ENCODE data around the gene POLR1A.

GRCh38 chr2:86045541-86045940, 60.1 kb downstream of the POLR1A start:
- TF ChIP-seq ZNF501 (tag by site-specific recombination; IDR thresholded peaks at IDR 0.05) = no peak
- TF ChIP-seq HOXC10 (CRISPR knock-in tag; IDR thresholded peaks at IDR 0.05) = no peak
- TF ChIP-seq ZNF175 (tag by site-specific recombination; IDR thresholded peaks at IDR 0.05) = no peak
- no peak for TF ChIP-seq ZNF341 (tag by site-specific recombination; IDR thresholded peaks at IDR 0.05; ENCODE audit: low read depth)
- TF ChIP-seq CTCF (tag by site-specific recombination; IDR thresholded peaks at IDR 0.05) = no peak
- TF ChIP-seq ZNF184 (tag by site-specific recombination; IDR thresholded peaks at IDR 0.05) = no peak
- TF ChIP-seq ZNF280C (tag by site-specific recombination; IDR thresholded peaks at IDR 0.05) = no peak
- TF ChIP-seq ELK4 (IDR thresholded peaks at IDR 0.05; ENCODE audit: borderline replicate concordance, low read depth, low read length) = no peak
- TF ChIP-seq ZNF274 (IDR thresholded peaks at IDR 0.05; ENCODE audit: low read length) = no peak
- TF ChIP-seq ZNF274 (tag by site-specific recombination; IDR thresholded peaks at IDR 0.05; ENCODE audit: borderline replicate concordance) = no peak
- no peak for TF ChIP-seq SALL2 (tag by site-specific recombination; IDR thresholded peaks at IDR 0.05; ENCODE audit: borderline replicate concordance)
- TF ChIP-seq ZNF302 (tag by site-specific recombination; IDR thresholded peaks at IDR 0.05; ENCODE audit: low read depth) = no peak
- TF ChIP-seq REST (tag by site-specific recombination; IDR thresholded peaks at IDR 0.05) = no peak
- no peak for TF ChIP-seq ZNF777 (tag by site-specific recombination; IDR thresholded peaks at IDR 0.05; ENCODE audit: borderline replicate concordance)
